GM19468 (cell line): ENCODE results near the gene SPATS2.
A peak's percentile ranks its signal among the peaks of the same experiment; 100 is the strongest.
"Not testable (repeated sequence)": the region's sequence is repeated elsewhere in the genome, so short reads cannot be mapped to it uniquely, and the experiment has no call there.

Experiments used
- ATAC-seq: cut with Tn5 transposase; IDR thresholded peaks from one replicate; pipeline ENCODE4 v1.9.1; 2021; ENCODE audit warnings: mild to moderate bottlenecking, moderate library complexity, moderate number of reproducible peaks; ENCODE audit not compliant: unreplicated experiment; ENCODE audit errors: extremely low read depth

The SPATS2 gene

DNA sequence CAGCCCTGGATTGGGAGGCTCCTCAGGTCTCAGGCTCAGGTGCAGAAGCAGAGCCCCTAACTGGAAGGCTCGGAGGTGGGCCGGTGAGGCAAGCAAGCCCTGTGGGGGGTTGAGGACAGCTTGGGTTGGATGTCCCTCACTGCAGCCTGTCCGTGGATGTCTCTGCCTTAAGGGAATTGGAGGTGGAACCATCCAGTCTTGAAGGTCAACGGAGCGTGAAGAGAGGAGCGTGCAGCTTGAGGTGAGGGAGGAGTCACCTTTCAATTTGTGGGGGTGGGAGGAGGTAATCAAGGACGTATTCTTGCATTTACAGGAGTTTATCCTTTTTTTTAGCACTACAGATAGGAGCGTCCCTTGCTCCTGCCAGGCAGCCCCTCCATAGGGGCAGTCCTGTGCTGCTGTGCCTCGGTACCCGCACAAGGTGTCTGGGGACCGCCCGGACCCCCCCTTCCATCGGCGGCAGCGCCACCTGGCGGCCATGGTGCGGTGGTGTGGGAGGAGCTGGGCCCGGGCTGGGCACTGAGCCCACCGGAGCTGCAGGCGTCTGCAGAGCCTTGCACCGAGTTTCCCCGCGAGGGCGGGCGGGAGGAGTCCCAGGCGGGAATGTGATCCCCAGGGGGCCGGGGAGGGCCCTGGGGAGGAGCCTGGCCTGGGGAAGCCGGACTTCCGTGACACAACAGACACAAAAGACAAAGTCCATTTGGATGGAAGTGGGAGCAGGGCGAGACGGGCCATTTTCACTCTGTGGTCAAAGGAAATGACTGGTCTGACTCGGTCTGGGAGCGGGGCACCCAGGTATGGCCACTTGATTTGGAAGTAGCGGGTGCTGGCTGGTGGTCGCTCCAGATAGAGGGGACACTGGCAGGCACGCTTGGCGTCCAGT is 19.7 kb upstream of the SPATS2 start:
- no peak for ATAC-seq

DNA sequence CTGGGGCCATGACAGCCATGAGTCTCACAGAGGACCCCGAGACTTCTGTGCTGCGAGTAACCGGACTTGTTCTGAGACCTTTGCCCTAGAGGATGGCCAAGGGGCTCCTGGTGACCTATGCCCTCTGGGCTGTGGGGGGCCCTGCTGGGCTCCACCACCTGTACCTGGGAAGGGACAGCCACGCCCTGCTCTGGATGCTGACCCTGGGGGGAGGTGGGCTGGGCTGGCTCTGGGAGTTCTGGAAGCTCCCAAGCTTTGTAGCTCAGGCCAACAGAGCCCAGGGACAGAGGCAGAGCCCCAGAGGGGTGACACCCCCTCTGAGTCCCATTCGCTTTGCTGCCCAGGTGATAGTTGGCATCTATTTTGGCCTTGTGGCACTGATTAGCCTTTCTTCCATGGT is 18.5 kb upstream of the SPATS2 start:
- ATAC-seq = no peak

DNA sequence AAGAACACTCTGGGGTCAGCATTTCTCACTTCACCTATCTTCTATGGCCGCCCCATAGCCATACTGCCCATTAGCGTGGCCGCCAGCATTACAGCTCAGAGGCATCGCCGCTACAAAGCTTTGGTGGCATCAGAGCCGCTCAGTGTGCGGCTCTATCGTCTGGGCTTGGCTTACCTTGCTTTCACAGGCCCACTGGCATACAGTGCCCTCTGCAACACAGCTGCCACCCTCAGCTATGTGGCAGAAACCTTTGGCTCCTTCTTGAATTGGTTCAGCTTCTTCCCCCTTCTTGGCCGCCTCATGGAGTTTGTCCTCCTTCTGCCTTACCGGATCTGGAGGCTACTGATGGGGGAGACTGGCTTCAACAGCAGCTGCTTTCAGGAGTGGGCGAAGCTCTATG is 18.0 kb upstream of the SPATS2 start:
- ATAC-seq = no peak

DNA sequence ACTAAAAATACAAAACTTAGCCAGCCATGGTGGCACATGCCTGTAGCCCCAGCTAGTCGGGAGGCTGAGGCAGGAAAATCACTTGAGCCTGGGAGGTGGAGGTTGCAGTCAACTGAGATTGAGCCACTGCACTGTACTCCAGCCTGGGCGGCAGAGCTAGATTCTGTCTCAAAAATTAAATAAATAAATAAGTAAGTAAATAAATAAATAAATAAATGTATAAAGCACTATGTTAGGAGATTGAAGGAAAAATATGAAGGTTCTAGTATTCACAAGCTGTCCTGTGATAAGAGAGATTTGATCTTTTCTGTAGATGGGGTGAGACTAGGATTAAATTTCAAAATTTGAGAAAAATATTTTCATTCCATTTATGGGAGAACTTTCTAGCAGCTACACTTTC is 14.9 kb upstream of the SPATS2 start:
- ATAC-seq = no peak

DNA sequence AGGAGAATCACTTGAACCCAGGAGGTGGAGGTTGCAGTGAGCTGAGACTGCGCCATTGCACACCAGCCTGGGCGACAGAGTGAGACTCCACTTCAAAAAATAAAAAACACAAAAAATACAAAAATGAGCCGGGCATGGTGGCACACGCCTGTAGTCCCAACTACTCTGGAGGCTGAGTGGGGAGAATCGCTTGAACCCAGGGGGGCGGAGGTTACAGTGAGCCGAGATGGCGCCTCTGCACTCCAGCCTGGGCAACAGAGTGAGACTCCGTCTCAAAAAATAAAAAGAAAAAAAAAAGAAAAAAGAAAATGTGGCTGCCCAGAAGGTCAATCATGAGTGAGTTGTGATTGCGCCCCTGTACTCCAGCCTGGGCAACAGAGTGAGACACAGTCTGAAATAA is 11.3 kb upstream of the SPATS2 start:
- no peak for ATAC-seq

DNA sequence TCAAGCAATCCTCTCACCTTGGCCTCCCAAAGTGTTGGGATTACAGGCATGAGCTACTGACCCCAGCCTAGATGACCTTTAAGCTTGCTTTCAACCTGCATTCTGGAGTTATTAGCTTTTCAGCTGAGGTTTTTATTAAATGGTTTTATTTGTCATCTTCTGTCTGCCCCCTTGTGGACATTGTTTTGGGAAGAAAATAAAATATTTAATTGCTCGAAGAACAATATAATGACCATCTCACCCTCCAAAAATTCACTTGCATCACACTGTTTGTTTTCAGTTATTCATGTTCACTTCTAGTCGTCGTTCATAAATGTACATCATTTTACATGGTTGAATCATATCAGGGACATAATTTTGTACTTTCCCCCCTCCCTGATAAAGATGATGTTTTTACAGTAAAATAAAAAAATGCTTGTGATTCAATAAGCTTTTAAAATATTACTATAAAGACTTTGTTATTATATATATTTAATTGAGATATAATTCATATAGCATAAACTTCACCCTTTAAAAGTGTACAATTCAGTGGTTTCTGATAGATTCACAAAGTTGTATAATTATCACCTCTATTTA is 10.1 kb upstream of the SPATS2 start:
- no peak for ATAC-seq

DNA sequence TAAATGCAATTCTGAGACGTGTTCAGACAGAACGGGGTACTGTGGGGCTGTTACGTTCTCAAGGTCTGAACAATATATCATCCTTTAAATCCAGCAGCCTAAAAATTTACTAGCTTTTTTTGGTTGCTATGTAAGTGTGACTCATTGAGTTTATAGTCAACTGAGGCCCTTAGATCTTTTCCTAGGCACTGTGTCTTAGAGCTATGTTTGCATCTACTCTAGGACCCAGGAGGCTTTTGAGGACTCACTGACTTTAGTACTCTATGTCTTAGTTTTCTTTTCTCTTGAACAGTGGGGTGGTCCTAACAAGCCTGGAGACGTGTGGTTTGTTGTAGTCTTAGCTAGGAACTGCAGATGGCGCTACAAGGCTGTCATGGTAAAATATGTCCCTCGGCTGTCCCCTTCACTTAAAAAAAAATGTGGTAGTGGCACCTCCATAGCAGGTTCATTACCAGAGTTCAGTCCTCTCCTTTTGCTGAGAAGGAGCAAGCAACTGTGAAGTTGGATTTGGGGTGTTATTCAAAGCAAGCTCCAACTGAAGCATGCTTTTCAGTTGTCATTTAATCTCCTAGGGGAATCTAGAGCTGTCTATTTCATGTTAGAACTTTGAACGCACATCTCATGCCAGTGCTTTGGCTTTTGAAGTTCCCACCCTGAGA is 8.7 kb upstream of the SPATS2 start:
- ATAC-seq = no peak

DNA sequence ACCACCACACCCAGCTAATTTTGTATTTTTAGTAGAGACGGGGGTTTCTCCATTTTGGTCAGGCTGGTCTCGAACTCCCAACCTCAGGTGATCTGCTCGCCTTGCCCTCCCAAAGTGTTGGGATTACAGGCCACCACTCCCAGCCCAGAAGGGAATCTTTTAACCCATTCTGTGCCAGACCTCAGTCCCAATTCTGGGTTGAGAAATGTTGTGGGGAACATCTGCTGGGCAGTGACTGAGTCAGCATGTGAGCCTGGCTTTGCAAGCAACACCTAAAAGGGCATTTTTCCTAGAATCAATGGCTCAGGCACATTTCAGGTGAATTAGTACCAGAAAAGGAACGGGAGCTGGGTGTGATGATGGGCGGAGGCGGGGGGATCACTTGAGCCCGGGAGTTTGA is 7.6 kb upstream of the SPATS2 start:
- no peak for ATAC-seq

DNA sequence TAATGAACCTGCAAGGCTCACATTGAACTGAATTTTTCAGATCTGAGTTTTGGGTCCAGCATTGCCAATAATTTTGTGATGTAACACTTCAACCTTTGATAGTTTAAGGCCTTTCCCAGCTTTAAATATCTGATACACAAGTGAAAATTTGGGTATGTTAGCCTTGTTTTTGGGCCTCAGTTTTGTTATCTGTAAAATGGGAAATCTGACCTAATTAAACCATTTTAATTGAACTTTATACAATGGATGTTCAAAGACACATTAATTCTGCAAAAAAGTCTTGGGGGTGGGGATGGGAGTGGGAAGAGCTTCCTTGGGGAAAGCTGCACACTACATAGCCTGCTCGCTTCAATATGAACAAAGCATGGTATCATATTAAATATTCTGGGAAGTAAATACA is 5.2 kb upstream of the SPATS2 start:
- no peak for ATAC-seq

DNA sequence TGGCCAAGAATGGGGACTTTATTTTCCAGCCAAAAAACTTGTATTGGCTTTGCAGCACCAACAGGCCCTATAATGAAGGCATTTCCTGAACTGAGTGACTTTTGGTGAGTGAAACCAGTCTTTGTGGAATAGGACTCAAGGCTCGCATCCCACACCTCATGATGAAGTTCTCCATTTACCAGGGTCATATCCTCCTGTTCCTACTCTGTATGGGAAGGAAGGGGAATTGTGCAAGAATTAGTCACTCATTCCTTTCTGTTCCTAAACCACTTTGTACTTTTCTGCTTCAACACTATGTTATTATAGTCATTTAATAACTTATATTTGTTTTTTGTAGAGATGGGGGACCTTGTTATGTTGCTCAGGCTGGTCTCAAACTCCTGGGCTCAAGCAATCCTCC is 2.3 kb upstream of the SPATS2 start:
- no peak for ATAC-seq

DNA sequence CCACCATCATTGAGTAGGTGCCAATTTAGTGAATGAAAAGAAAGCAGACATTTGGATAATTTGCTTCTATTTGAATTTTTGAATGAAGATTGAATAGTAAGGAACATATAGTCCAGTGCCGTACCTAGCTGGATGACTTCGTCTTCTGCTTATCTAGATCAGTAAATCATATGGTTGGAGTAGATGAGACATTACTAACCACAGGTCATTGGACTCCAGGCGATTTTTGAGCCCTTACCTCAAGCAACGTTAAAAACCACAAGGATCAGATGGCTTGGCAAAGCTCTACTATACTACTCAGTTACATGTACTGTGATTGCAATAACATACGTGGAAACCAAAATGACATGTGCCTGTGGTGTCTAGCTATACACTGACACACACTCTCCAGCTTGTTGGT is 1.7 kb upstream of the SPATS2 start:
- ATAC-seq = no peak

DNA sequence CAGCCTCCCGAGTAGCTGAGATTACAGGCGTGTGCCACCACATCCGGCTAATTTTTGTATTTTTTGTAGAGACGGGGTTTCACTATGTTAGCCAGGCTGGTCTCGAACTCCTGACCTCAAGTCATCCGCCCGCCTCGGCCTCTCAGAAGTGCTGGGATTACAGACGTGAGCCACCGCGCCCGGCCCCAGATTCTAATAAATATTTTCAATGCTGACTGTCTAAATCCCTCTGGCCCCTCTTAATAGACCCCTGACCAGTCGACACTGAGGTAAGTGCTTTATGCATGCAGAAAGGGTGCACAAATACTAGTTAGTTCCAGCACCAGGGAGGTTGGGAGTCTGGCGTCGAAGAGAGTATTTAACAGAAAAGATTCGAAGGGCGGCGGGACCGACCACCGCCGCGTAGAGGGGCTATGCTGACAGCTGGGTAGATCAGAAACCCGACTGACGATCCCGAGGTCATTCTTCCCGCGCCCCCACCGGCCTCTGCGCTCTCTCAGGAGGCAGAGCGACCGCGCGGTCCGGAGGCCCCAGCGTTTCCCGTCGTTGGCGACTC is 1.1 kb upstream of the SPATS2 start:
- no peak for ATAC-seq

DNA sequence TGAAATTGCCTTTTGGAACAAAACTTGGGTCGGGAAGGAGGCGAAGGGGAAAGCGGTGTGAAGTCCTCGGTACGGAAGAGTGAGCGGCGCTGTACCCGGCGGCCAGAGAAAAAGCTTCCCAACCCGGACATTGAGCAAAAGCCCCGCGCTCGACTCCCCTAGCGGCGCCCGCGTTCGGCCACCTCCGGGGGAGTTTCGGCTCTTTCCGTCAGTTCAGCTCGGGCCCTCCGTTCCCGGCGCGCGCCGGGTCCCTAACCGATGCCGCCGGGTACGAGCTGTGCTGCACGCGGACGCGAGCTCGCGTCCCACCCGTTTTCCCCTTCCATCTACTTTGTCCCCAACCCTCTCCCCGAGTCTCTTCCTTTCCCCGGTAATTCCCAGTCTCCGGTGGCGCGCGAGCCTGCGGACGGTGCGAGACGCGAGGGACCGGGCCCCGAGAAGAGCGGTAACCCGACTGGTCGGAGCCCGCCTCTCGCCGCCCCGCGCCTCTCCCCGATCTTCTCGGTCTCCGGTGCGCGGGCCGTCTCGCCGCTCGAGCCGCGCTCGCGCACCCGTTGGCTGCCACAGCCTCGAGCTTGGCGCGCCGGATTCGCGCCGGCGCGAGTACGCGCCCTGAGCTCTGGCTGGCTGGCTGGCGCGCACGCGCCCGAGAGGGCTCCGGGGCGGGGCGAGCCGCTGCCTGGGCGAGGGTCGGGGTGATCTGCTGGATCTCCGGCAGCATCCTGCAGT is 446 bp upstream of the SPATS2 start:
- ATAC-seq = peak; percentile 43

DNA sequence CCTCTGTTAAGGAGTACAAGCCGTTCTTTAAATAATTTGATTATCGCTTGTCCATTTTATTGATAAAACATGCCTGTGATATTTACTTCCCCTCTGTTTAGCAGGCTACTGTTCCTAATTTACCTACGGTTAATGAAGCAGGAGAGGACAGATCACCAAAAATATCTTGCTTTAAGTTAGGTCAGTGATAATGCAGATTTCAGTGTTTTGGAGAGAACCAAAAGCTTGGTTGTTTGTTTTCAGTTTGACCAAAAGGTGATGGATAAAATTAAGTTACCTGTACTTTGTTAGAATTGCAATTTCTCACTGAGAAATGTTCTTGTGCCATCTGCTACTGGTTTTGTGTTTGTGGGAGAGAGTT is 958 bp downstream of the SPATS2 start:
- ATAC-seq = no peak

DNA sequence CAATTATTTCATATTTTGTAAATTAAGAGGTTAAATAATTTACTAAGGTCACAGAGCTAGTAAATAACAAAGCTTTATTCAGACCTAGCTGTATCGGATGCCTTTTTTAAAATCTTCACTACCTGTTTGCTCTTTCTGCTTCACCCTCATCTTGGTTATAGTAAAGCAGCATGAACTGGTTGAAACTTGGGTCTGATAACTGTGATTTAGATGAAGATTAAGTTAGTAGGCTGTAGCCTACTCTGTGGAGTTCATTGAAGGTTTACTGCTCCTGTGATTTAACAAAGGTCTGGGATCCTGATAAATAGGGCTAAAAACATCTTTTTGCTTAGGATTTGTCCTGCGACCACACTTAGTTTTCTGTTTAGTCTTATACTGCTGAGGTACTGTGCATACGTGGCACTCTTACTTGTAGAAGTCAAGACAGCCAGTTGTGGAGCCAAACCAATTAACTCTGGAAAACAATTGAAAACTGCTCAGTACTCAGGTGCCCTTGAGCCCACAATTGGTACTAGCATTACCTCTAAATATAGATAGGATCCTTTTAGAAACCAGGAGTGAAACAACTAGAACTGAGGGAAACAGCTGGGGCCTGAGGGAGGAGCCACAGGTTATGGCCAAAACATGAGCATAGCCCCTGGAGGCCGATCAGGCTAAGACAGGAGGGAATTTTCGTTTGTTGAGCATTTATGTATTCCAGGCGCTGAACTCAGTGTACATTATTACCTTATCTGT is 2.3 kb downstream of the SPATS2 start:
- peak; percentile 20 for ATAC-seq

DNA sequence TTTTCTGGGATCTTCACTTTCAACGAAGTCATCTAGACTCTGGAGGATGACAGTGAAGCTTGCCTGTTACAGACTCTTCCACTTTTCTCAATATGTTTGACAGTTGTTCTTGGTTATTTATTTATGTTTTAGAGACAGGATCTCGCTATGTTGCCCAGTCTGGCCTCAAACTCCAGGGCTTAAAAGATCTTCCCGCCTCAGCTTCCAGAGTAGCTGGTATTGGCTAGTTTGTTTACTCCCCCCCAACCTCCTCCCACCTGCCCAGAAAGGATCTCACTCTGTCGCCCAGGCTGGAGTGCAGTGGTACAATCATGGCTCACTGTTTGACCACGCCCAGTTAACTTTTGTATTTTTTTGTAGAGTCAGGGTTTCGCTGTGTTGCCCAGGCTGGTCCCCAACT is 3.3 kb downstream of the SPATS2 start:
- ATAC-seq = no peak

DNA sequence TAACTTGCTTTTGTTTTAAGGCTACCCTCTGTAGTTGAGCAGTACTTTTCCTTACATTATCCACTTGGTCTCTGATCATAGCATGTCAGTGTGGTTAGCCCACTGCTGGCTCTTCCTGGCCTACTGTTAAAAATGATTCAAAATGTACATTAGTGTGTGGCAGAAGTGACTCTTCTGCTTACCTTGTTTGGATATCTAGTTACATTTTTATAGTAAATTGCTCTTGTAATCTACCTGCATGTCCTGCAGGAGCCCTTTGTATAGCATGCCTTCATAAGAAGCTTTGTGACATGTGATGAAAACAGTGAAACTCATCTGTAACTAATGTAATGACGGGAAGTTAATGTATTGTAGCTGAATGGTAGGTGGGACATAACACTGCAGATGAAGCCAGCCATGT is 8.1 kb downstream of the SPATS2 start:
- ATAC-seq = no peak

DNA sequence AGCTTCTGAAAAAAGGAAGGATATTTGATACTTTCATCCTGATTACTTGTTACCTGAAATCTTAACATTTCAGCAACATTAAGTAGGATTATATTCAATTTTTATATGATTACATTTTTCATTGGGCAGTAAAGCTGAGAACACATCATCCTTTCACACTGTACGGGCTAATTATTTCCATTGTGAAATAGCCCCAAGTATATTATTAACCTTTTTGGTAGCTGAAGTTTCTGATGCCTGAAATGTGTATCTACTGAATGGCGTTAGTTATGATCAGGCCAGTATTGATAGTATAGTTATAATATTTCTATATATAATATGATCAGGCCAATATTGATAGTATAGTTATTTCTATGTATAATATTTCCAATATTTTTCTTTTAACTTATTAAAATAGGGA is 10.1 kb downstream of the SPATS2 start:
- no peak for ATAC-seq

DNA sequence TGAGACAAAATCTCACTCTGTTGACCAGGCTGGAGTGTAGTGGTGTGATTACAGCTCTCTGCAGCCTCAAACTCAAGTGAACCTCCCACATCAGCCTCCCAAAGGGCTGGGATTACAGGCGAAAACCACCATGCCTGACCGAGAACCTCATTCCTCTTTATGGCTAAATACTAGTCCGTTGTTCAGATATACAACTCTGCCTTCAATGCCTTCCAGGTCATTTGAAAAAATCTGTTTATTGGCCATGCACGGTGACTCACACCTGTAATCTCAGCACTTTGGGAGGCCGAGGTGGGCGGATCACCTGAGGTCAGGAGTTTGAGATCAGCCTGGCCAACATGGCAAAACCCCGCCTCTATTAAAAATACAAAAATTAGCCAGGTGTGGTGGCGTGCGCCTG is 12.9 kb downstream of the SPATS2 start:
- not testable (repeated sequence) for ATAC-seq
